ENCODE results near the gene TBK1. TPM values are rescaled to one million over a fixed set of nuclear protein-coding genes. Genes with fewer than 3 reads are reported as not detected.

TBK1 gene
- total RNA-seq, 1 donor from 2014 or later = 15.8 TPM

DNA sequence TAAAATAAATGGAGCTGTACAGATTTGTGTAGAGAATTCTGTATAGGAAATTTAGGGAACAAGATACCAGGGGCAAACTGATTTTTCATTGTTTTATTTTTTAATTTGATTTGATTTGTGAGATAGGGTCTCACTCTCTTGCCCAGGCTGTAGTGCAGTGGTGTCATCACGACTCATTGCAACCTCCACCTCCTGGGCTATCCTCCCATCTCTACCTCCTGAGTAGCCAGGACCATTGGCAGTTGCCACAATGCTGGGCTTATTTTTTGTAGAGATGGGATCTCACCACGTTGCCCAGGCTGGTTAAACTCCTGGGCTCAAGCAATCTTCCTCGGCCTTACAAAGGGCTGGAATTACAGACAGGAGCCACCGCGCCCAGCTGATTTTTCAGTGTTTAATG lies 18.0 kb upstream of the TBK1 start:
- Mint-ChIP-seq H3K4me1 (ENCODE audit: low read depth, unreplicated experiment) (no peaks in the 10 kb centered on the region), H3K9me3 (ENCODE audit: unreplicated experiment) (no peaks in the 10 kb centered on the region), H3K36me3 (ENCODE audit: unreplicated experiment) (no peaks in the 10 kb centered on the region), H3K4me3 (ENCODE audit: unreplicated experiment) (no peak overlapping the region), H3K27ac (ENCODE audit: unreplicated experiment) (no peak overlapping the region), H3K27me3 (ENCODE audit: unreplicated experiment) (no peaks in the 10 kb centered on the region)
- TF ChIP-seq, protein P1, sequence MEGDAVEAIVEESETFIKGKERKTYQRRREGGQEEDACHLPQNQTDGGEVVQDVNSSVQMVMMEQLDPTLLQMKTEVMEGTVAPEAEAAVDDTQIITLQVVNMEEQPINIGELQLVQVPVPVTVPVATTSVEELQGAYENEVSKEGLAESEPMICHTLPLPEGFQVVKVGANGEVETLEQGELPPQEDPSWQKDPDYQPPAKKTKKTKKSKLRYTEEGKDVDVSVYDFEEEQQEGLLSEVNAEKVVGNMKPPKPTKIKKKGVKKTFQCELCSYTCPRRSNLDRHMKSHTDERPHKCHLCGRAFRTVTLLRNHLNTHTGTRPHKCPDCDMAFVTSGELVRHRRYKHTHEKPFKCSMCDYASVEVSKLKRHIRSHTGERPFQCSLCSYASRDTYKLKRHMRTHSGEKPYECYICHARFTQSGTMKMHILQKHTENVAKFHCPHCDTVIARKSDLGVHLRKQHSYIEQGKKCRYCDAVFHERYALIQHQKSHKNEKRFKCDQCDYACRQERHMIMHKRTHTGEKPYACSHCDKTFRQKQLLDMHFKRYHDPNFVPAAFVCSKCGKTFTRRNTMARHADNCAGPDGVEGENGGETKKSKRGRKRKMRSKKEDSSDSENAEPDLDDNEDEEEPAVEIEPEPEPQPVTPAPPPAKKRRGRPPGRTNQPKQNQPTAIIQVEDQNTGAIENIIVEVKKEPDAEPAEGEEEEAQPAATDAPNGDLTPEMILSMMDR (IDR thresholded peaks at IDR 0.05; ENCODE audit: partially characterized antibody, unreplicated experiment) = no peak
- no peak for DNase-seq

DNA sequence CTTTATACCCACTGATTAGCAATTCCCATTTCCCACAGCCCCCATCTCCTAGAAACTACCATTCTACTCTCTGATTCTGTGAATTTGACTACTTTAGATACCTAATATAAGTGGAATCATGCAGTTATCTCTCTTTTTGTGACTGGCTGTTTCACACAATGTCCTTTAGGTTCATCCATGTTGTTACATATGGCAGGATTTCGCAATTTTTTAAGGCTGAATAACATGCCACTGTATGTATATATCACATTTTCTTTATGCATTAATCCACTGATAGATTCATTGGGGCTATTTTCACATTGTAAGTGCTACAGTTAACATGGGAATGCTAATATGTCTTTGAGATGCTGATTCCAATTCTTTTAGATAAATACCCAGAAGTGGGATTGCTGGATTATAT lies 11.8 kb upstream of the TBK1 start:
- no peaks in the 10 kb centered on the region for H3K9me3 Mint-ChIP-seq (ENCODE audit: unreplicated experiment)
- H3K27ac Mint-ChIP-seq (ENCODE audit: unreplicated experiment) = no peak overlapping the region
- no peaks in the 10 kb centered on the region for H3K36me3 Mint-ChIP-seq (ENCODE audit: unreplicated experiment)

DNA sequence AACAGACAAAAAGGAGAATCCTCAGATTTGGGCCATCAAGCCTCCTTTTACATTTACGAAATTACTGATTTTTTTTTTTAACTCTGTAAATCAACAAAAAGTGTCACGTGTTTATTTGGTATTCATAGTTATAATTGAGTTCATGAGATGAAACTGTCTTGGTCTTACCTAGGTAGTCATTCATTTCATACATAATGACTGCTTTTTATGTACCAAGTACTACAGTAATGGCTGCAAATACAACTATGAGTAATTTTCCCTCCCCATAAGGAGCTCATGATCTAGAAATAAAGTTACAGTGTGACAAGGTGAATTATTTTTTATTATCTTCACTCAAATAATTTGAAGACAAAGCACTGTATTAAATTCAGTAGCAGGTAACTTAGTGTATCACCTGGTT lies 6.4 kb upstream of the TBK1 start:
- H3K27me3 Mint-ChIP-seq (ENCODE audit: unreplicated experiment) = no peaks in the 10 kb centered on the region
- H3K4me3 Mint-ChIP-seq (ENCODE audit: unreplicated experiment) = no peak overlapping the region
- no peaks in the 10 kb centered on the region for H3K9me3 Mint-ChIP-seq (ENCODE audit: unreplicated experiment)
- H3K27ac Mint-ChIP-seq (ENCODE audit: unreplicated experiment) = no peak overlapping the region
- TF ChIP-seq, protein P1 (IDR thresholded peaks at IDR 0.05; ENCODE audit: partially characterized antibody, unreplicated experiment) = no peak
- no peak for DNase-seq
- no peaks in the 10 kb centered on the region for H3K36me3 Mint-ChIP-seq (ENCODE audit: unreplicated experiment)
- H3K4me1 Mint-ChIP-seq (ENCODE audit: low read depth, unreplicated experiment) = no peaks in the 10 kb centered on the region

More for the DNA sequence above, 11.8 kb upstream of the TBK1 start:
- DNase-seq = no peak
- TF ChIP-seq, protein P1 (IDR thresholded peaks at IDR 0.05; ENCODE audit: partially characterized antibody, unreplicated experiment) = no peak
- Mint-ChIP-seq H3K27me3 (ENCODE audit: unreplicated experiment) (no peaks in the 10 kb centered on the region), H3K4me1 (ENCODE audit: low read depth, unreplicated experiment) (no peaks in the 10 kb centered on the region), H3K4me3 (ENCODE audit: unreplicated experiment) (no peak overlapping the region)

DNA sequence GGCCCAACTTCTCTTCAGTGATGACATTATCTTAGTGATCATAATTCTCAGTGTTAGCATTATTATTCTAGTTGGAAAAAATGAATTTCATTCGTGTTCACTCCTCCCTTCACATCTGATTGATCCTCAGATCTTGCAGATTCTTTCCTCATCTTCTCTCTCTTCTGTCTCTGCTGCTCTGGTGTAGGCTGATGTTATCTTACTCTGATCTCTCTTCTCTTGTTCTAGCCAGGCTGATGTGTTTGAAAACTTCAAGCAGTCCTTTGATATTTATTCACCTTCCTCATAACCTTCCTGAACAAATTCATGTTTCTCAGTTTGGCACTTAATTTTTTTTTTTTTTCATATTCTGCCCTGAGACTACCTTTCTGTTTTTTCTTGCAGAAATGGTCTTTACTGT lies 5.6 kb upstream of the TBK1 start:
- no peak for DNase-seq
- H3K4me1 Mint-ChIP-seq (ENCODE audit: low read depth, unreplicated experiment) = peaks cover 3% of the 10 kb centered on the region
- no peaks in the 10 kb centered on the region for H3K27me3 Mint-ChIP-seq (ENCODE audit: unreplicated experiment)
- TF ChIP-seq, protein P1 (IDR thresholded peaks at IDR 0.05; ENCODE audit: partially characterized antibody, unreplicated experiment) = no peak
- H3K36me3 Mint-ChIP-seq (ENCODE audit: unreplicated experiment) = no peaks in the 10 kb centered on the region
- H3K9me3 Mint-ChIP-seq (ENCODE audit: unreplicated experiment) = no peaks in the 10 kb centered on the region
- H3K27ac Mint-ChIP-seq (ENCODE audit: unreplicated experiment) = no peak overlapping the region
- H3K4me3 Mint-ChIP-seq (ENCODE audit: unreplicated experiment) = no peak overlapping the region

DNA sequence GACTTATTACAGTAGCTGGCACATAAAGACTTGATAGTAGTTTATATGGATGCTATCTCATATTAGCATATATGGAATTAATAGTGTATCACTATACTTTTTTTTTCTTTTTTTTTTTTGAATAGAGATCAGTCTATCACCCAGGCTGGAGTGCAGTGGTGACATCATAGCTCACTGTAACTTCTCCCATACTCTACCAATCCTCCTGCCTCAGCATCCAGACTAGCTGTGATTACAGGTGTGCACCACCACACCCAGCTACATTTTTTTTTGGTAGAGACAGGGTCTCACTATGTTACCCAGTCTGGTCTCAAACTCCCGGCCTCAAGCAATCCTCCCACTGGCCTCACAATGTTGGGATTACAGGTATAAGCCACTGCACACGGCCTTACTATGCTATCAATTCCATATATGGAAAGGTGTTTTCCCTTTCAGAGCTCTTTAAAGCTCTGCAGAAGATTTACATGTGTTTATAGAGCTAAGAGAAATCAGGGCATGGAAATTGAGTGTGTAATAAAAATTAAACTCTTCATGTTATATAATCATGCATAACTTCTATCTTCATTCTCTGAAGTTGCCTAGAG lies 1.8 kb upstream of the TBK1 start:
- peaks cover 3% of the 10 kb centered on the region for H3K4me1 Mint-ChIP-seq (ENCODE audit: low read depth, unreplicated experiment)
- no peak overlapping the region for H3K27ac Mint-ChIP-seq (ENCODE audit: unreplicated experiment)
- DNase-seq = no peak
- TF ChIP-seq, protein P1 (IDR thresholded peaks at IDR 0.05; ENCODE audit: partially characterized antibody, unreplicated experiment) = no peak
- H3K9me3 Mint-ChIP-seq (ENCODE audit: unreplicated experiment) = peaks cover 5% of the 10 kb centered on the region
- H3K4me3 Mint-ChIP-seq (ENCODE audit: unreplicated experiment) = peak overlapping the region; percentile 46
- no peaks in the 10 kb centered on the region for H3K27me3 Mint-ChIP-seq (ENCODE audit: unreplicated experiment)
- no peaks in the 10 kb centered on the region for H3K36me3 Mint-ChIP-seq (ENCODE audit: unreplicated experiment)

All from glutamatergic neuron (in vitro differentiated cells).